ENCODE data around the gene SDK1.
"Not testable (repeated sequence)": the region's sequence is repeated elsewhere in the genome, so short reads cannot be mapped to it uniquely, and the experiment has no call there.

Gene SDK1

DNA sequence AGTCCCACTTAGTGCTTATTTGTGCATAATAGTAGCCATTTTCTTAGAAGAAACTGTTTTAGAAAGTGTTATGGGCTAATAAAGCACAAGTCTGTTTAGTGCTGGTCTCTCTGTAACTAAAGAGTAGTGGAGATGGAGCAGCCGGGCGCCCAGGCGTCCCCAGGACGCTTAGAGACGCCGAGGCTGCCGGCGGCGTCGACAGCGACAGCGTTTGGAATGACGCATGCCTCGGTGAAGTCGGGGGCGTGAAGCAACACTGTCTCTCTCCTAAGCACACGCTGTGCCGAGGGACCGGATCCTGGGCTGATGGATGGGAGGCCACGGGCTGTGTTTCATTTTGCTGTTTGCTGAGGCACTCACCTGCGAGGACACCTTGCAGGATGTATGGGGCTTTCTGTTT lies 792.4 kb downstream of the SDK1 start:
- no peak for TF ChIP-seq CTCF (IDR thresholded peaks at IDR 0.05; ENCODE audit: low read depth, low read length)
- H3K4me3 ChIP-seq (ENCODE audit: low read depth, low read length), result no peak overlapping the region

DNA sequence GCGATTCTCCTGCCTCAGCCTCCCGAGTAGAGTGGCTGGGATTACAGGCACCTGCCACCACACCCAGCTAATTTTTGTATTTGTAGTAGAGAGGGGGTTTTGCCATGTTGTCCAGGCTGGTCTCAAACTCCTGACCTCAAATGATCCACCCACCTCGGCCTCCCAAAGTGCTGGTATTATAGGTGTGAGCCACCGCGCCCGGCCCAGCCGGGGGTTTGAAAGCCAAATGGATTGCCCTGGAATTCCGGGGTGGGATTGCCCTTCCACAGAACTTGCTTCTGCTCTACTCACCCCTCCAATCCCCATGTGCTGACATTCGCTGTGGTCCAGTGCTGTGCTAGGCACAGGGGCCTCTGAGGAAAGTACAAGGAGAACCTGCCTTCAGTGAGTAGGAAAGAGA lies 793.1 kb downstream of the SDK1 start:
- not testable (repeated sequence) for H3K4me3 ChIP-seq (ENCODE audit: low read depth, low read length)

DNA sequence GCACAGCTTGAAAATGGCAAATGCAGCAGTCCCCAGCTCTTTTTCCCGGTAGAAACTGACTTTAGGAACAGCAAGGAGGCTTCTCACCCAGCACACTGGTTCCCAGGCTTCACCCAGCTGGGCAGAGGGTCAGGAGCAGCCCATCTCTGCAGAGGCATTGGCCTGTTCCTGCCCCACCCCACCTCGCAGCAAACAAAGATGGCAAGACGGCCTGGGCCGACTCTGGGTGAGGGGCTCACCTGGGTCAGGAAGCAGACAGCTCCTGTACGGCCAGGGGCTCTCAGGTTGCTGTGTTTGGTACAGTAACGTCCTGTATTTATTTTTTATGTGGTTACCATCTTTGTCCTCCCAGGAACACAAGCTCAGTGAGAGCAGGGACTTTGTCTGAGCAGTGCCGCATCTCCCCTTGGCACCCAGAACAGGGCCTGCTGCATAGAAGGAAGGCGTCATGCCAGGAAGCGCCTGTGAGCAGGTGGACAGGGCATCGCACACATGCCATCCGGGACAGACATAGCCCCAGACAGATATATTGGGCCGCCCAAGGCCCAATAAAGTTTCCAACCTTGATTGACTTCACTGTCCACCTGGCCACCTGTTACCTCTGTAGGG lies 796.1 kb downstream of the SDK1 start:
- no peak overlapping the region for H3K4me3 ChIP-seq (ENCODE audit: low read depth, low read length)
- TF ChIP-seq CTCF (IDR thresholded peaks at IDR 0.05; ENCODE audit: low read depth, low read length), result no peak

- H3K4me3 ChIP-seq (ENCODE audit: low read depth, low read length), result no peak overlapping the region
- no peak for TF ChIP-seq CTCF (IDR thresholded peaks at IDR 0.05; ENCODE audit: low read depth, low read length)
Measured at GRCh38 chr7:4098169-4098568, 797.1 kb downstream of the SDK1 start.

GRCh38 chr7:4099651-4100050 lies 798.6 kb downstream of the SDK1 start:
- no peak for TF ChIP-seq CTCF (IDR thresholded peaks at IDR 0.05; ENCODE audit: low read depth, low read length)
- no peak overlapping the region for H3K4me3 ChIP-seq (ENCODE audit: low read depth, low read length)

DNA sequence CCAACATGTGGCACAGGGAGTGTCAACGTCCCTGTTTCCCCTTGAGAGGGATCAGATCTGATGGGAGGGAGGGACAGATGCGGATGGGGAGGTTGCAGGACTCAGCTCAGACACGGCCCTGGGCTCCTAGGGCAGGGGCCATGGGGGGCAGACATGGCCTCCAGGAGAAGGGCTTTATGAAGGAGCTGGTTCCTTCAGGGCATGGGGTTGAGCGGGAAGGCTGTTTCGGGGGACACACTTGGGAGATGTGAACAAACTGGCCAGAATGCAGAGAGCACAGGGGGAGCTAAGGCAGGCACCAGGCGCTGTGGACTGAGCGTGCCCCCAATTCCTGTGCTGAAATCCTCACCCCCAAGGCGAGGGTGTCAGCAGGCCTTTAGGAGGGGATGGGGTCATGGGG lies 799.1 kb downstream of the SDK1 start:
- H3K4me3 ChIP-seq (ENCODE audit: low read depth, low read length), result no peak overlapping the region
- no peak for TF ChIP-seq CTCF (IDR thresholded peaks at IDR 0.05; ENCODE audit: low read depth, low read length)

- H3K4me3 ChIP-seq (ENCODE audit: low read depth, low read length), result no peak overlapping the region
- no peak for TF ChIP-seq CTCF (IDR thresholded peaks at IDR 0.05; ENCODE audit: low read depth, low read length)
Measured at GRCh38 chr7:4100691-4101090, 799.6 kb downstream of the SDK1 start.

DNA sequence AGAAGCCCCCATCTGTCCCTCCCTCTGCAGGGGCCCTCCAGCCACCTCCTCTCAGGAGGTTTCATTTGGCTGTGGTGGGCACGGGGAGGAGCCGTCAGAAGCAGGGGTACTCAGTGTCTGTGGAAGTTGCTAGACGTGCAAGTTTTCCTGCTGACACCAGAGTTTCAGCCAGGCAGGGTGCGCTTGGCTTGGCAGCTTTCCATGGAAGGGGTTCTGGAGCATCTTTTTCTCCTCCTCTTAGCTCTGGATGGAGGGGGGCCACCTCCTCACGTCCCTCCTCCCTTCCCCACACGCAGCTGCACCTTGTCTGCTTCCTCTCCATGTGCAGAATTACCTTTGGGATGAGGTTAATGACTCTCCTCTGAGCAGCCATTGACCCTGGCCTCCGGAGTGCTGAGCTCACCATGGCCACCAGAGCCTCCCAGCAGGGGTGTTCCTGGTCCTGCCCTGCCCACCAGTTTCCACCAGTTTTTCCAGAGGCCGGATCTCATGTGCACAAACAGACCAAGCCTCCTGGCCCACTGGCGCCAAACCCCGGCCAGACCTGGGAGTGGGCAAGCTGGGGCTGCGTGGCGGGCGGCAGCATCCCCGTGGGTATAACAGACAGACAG lies 801.3 kb downstream of the SDK1 start:
- no peak for TF ChIP-seq CTCF (IDR thresholded peaks at IDR 0.05; ENCODE audit: low read depth, low read length)
- H3K4me3 ChIP-seq (ENCODE audit: low read depth, low read length), result no peak overlapping the region

Measured in WI38 (cell line).